Fibroblast of villous mesenchyme (primary cell): ENCODE data around the gene GPN1. TPM values are rescaled to one million over a fixed set of nuclear protein-coding genes. Genes with fewer than 3 reads are reported as not detected.

Experiments used
- DNase-seq: peaks from one replicate; pipeline ENCODE4 v3.0.0-alpha.2; 2010; ENCODE audit warnings: low read depth
- H3K4me3 ChIP-seq: 2 replicates; pipeline ENCODE4 v1.5.1; 2011; ENCODE audit warnings: low read depth, mild to moderate bottlenecking, low read length
- CTCF ChIP-seq: IDR thresholded peaks from 2 replicates; pipeline ENCODE4 v1.5.1; 2012; ENCODE audit warnings: low read depth, mild to moderate bottlenecking, low read length; ENCODE audit not compliant: insufficient read depth
- total RNA-seq: library from RNA; depleted of rRNA; stranded (reverse); fragments of >200 nt; gene quantifications from 2 replicates; pipeline ENCODE4 v1.2.3, GENCODE V29; 2012

Gene GPN1
- total RNA-seq, 1 donor = 35.0 TPM

DNA sequence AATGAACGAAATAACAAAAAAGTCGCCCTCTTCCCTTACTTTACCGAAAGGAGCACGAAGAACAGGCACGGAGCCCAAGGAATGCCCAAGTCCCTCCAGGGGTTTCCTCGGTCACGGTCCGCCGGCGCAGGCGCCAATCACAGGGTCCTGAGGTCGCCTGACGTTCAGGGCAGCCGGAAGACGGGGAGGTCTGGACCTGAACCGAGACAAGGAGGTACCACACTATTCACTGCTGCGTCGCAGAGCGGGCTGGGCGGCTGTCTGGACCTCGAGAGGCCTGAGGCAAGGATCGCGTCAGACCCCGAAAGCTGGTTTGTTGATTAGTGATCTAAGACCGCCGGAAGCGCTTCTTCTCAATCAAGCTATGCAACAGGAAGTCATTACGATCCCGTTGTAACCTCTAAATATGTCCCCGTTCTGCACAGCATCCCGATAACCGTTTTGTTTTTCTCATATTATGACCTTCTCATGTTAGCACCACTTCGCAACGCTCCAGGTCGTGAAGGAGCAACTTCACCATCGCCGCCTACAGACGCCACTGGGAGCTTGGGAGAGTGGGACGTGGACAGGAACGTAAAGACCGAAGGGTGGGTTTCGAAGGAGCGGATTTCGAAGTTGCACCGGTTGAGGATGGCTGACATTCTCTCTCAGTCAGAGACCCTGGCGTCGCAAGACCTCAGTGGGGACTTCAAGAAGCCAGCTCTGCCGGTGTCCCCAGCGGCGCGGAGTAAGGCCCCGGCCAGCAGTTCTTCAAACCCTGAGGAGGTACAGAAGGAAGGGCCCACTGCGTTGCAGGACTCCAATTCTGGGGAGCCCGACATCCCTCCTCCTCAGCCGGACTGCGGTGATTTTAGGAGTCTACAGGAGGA is 34.7 kb downstream of the GPN1 start, which contains the start of the genes SLC4A1AP and SUPT7L:
Gene SLC4A1AP (plus strand): TSS at position 605 of the 869 bp plus-strand sequence. CDS start 26 bp downstream, at position 631.
Gene SUPT7L (minus strand): TSS at position 330 of the 869 bp plus-strand sequence. CDS start 1,422 bp downstream, outside the sequence.
- TF ChIP-seq CTCF = no peak
- peak; percentile 90 for DNase-seq
- H3K4me3 ChIP-seq = peak within 1 kb of the TSS; percentile 98

DNA sequence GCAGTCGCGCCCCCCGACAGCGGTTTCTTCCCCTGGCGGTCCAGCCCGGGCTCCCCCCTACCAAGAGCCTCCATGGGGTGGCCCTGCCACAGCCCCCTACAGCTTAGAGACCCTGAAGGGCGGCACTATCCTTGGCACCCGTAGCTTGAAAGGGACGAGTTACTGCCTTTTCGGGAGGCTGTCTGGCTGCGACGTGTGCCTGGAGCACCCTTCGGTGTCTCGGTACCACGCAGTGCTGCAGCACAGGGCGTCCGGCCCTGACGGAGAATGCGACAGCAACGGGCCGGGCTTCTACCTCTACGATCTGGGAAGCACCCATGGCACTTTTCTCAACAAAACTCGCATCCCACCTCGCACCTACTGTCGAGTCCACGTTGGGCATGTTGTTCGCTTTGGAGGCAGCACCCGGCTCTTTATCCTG is 35.3 kb downstream of the GPN1 start:
- H3K4me3 ChIP-seq = peak overlapping the region; percentile 98
- no peak for TF ChIP-seq CTCF
- DNase-seq = no peak

DNA sequence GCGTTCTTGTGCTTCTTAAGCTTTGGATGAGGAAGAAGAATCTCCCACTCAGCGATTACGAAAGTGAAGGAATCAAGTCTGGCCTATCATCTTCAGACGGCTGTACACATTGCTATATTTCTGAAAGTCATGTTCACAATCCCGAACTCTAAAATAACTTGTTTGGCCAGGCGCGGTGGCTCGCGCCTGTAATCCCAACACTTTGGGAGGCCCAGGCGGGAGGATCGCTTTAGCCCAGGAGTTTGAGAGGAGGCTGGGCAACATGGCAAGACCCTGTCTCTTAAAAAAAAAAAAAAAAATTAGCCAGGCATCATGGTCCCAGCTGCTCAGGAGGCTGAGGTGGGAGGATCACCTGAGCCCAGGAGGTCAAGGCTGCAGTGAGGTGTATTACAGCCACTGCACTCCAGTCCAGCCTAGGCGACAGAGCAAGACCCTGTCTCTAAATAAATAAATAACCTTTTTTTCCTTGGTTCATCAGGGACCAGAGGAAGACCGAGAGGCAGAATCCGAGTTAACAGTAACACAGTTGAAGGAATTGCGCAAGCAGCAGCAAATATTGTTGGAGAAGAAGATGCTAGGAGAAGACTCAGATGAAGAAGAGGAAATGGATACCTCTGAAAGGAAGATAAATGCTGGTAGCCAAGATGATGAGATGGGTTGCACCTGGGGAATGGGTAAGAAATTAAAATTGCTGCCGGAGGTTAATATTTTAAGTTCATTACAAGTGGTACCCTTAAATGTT is 35.9 kb downstream of the GPN1 start:
- DNase-seq = no peak
- no peak for TF ChIP-seq CTCF
- H3K4me3 ChIP-seq = peak overlapping the region; percentile 98

DNA sequence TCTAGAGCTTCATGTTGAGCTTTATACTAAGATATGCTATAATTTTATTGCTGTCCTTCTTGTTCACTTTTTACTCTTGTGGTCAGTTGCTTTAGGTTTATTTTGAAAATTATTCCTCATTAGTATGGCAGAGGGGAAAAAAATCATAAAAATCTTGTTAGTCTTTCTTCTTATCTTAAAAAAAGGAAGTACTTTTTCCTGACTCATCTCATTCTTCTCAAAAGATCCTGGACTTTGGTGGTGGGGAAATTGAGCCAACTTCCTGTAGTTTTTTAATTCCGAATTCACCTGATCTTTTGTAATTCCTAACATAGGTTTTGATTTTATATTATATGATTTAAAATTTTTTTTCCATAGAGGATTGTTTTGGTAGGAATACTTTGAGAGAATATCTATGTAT is 38.6 kb downstream of the GPN1 start:
- DNase-seq = no peak
- no peak overlapping the region for H3K4me3 ChIP-seq
- no peak for TF ChIP-seq CTCF

- no peak for TF ChIP-seq CTCF
- H3K4me3 ChIP-seq = no peak overlapping the region
- DNase-seq = no peak
These were observed 42.4 kb downstream of the GPN1 start for GRCh38 chr2:27671235-27671634.

- H3K4me3 ChIP-seq = no peak overlapping the region
- no peak for DNase-seq
- no peak for TF ChIP-seq CTCF
These were observed 44.1 kb downstream of the GPN1 start for GRCh38 chr2:27672723-27673486.
